Loucy (cell line): Measurements from ENCODE around the gene STIP1.

ENCODE experiments used
- CTCF ChIP-seq: fragments of 200-600 bp; sonication (generic); conservative IDR thresholded peaks from 2 replicates; pipeline ENCODE4 v1.5.1; 2014; ENCODE audit warnings: mild to moderate bottlenecking, antibody characterized with exemption, low read length
- EZH2phosphoT487 ChIP-seq: fragments of 200-600 bp; IDR thresholded peaks from 2 replicates; pipeline ENCODE4 v1.6.1; 2018; ENCODE audit warnings: antibody characterized with exemption, mild to moderate bottlenecking, moderate library complexity, borderline replicate concordance

GRCh38 chr11:64219354-64219684, 33.3 kb downstream of the STIP1 start:
- no peak for TF ChIP-seq CTCF
- TF ChIP-seq EZH2phosphoT487 = no peak
